Stimulated activated CD4-positive, alpha-beta T cell treated with anti-CD3 and anti-CD28 coated beads, Interleukin-2, amount 100 ng/mL, for 48 hours (primary cell): Measurements from ENCODE around the gene AP2B1.
"Not testable (repeated sequence)": the region's sequence is repeated elsewhere in the genome, so short reads cannot be mapped to it uniquely, and the experiment has no call there.

Experiments used
- DNase-seq, 2 donors: peaks; one replicate each; pipeline ENCODE4 v3.0.0-alpha.2; 2020

AP2B1 gene

GRCh38 chr17:35587074-35587961 lies at the start of gene AP2B1:
AP2B1 (plus strand) TSS chr17:35587322; CDS start chr17:35594031, 6,709 bp downstream.
- DNase-seq: peak; percentile 97 to 98

GRCh38 chr17:35537601-35538141 lies 49.5 kb upstream of the AP2B1 start, which contains the start of gene SLFN12L:
SLFN12L (minus strand) TSS chr17:35537678; CDS start chr17:35522364, 15,314 bp downstream.
- no peak for DNase-seq

DNA sequence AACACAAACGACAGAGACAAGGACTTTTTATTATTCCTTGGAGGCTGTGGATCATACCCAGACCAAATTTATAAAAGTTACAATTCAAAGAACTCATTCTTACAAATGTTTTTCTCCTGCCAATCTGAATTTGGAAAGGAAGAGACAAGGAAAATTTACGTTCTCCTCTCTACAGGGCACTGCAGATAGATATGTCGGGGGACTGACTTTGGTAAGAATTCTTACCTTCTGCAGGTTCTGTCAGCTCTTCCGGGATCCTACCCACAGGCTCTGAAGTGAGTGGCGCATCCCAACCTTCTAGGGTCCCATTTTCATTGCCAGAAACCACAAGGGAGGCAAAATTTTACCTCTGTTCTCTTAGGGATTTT lies 47.5 kb upstream of the AP2B1 start:
- no peak for DNase-seq

DNA sequence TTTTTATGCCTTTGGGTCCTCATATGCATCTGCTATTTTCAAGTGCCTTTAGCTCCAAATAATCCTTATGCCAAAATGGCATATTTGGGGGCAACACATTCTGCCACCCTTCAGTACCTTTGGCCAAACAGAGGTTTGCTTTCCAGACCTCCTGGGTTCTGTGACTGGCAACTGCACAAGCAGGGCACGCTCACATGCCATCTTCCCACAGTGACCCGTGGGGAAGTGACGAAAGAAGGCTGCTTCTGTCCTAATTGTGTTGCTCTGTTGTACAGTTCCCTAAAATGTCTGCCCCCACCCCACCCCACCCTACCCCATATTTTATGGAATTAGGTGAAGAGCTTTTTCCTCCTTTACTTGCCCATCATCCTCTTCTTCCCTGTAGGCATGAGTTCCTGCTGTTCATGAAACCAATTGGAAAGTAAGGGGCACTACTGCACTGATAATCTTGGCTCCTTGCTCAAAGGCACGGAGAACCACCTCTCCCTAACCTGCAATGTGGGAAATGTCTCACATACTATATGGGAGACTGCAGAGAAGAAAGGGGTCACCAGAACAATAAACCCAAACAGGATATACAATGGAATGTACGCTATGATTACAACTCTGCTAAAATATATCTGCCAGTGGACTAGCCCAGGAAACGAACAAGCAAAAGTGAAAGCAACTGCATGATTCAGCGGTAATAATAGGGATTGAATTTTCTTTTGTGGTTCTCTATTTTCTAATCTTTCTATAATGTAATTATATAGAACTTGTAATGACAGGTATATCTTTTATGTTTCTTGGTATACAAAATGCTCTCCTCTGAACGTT lies 46.3 kb upstream of the AP2B1 start:
- DNase-seq: peak; percentile 36 to 37

DNA sequence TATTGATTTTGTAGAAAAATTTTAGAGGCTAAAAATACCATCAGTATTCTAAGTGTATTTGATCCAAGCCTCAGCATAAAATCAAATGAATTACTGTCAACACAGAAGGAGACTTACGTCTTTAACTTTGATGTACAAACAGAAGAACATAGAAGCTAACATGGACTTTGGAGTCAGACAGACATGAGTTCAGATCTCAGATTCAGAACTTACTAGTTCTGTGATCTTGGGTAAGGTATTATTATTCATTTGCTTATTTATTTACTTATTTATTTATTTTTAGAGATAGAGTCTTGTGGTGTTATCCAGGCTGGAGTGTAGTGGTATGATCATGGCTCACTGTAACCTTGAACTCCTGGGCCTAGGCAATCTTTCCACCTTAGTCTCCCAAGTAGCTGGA lies 45.7 kb upstream of the AP2B1 start:
- no peak for DNase-seq

GRCh38 chr17:35542990-35543389 lies 44.1 kb upstream of the AP2B1 start:
- DNase-seq: no peak

- no peak for DNase-seq
Measured at GRCh38 chr17:35543856-35544255, 43.3 kb upstream of the AP2B1 start.

DNA sequence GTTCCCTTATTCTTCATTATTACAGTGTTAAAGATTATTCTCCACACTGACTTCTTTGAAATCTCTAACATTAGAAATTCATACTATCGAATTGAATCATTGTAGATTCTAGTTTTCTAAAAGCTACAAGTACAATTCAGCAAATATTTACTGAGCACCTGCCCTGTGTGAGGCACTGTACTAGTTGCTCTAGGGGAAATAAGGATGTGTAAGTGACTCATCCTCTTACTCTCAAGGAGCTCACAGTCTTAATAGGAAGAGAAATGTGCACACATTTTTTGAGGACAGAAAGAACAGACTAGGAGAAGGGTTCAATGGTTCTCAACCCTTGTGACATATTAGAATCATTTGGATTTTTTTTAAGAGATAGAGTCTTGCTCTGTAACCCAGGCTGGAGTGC lies 42.0 kb upstream of the AP2B1 start:
- DNase-seq: no peak

DNA sequence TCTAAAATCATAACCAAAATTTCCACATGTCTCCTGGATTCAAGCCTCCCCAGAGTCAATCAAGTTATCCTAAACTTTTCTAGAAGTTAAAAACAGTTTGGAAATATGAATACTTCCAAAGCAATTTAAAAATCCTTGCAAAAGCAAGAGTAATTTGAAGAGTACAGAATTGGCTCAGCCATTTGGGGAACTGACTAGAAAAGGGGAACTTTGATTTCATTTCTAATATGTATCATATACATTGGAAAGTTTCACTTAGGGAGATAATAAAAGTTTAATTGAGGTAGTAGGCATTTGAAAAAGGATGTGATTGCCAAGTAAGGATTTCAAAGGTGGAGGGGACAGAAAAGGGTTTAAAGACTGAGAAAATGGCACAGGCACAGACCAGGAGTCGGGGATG lies 40.6 kb upstream of the AP2B1 start:
- no peak for DNase-seq

- DNase-seq: no peak
Measured at GRCh38 chr17:35548208-35548810, 38.8 kb upstream of the AP2B1 start.

DNA sequence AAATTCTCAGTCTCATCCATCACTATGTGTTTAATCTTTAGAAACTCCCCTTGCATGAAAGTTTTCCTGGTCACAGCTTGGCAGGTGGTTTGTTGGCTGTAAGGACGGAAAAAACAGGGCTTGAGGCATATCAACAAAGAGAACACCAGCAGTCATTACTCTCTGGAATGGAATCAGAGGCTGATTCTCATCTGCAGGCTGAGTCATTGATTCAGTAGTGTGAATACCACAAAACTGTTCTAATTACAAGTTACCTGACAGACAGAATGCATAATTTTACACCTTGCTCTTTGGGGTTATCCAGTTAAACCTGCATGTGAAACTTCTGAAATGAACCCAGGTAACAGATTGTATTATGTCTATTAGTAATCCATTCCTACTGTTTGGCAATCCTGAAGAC lies 38.1 kb upstream of the AP2B1 start:
- DNase-seq: no peak

DNA sequence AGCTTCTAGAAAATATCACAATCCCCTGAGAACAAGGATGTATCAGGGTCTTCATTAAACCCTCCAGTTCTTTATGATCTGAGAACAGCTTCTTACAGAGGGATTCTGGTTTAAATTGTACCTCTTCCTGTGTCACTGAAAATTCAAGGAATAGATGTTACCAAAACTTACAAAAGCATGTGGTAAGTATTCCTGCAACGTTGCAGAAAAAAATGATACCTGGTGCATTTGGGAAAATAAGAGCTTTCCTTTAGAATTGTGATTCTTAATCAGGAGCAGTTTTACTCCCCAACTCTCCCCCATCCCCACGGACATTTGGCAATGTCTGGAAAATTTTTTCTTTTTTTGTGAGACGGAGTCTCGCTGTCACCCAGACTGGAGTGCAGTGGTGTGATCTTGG lies 33.8 kb upstream of the AP2B1 start:
- no peak for DNase-seq

- no peak for DNase-seq
Measured at GRCh38 chr17:35554668-35555067, 32.5 kb upstream of the AP2B1 start.

DNA sequence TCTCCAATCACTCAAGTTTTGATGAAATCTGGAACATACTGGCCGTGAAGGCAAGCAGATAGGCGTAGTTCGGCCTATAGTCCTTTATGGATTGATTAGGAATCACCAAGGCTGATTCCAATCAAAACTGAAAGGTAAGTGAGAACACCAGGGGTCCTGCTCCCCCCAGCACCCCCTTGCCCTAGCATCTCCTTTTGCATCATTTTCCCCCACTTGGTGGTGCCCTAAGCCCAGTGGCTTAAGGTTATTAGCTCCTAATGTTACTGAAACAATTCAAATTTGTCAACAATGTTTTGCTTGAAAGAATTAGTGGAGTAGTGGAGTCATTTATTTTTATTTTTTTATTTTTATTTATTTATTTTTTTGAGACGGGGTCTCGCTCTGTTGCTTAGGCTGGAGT lies 31.4 kb upstream of the AP2B1 start:
- DNase-seq: no peak

- DNase-seq: no peak
Measured at GRCh38 chr17:35557353-35557752, 29.8 kb upstream of the AP2B1 start.

DNA sequence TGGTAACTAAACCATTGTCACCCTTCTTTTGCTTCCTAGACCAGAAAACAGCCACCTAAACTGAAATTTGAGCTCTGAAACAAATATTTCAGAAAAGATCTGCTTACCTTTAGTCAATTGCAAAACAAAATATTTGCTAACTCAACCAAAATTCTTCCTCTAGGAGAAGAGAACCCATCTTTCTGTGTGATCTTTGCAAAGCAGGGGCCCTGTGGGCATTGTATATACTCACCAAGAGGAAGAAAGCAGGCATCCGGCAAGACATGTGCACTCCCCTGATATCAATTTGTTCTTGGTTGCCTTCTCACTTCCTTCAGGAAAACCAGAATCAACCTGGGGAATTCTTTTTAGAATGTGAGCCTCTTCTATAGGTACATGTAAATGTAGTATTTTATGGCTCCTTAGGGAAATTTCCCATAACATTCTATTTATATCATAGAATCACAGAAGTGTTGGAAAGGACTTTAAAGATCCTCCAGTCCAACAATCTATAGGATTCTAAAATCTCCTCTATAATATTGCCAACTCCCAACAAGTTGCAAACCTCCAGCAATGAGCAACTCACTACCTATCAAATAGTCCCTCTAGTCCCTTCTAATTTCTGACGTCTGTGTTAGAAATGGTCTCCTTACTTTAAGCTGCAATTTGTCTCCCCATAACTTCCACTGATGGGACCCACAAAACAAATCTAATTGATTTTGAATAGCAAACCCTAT lies 27.5 kb upstream of the AP2B1 start:
- no peak for DNase-seq

GRCh38 chr17:35560703-35561102 lies 26.4 kb upstream of the AP2B1 start, which contains the start of gene SLFN14:
SLFN14 (minus strand) TSS chr17:35560819; CDS start chr17:35558062, 2,757 bp downstream.
- no peak for DNase-seq

DNA sequence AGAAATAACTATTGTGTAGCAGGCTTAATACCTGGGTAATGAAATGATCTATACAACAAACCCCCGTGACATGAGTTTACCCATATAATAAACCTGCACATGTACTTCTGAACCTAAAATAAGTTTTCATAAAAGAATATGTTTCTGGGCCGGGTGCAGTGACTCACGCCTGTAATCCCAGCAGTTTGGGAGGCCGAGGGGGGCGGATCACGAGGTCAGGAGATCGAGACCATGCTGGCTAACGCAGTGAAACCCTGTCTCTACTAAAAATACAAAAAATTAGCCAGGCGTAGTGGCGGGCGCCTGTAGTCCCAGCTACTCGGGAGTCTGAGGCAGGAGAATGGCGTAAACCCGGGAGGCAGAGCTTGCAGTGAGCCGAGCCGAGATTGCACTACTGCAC lies 23.9 kb upstream of the AP2B1 start:
- DNase-seq: not testable (repeated sequence)

DNA sequence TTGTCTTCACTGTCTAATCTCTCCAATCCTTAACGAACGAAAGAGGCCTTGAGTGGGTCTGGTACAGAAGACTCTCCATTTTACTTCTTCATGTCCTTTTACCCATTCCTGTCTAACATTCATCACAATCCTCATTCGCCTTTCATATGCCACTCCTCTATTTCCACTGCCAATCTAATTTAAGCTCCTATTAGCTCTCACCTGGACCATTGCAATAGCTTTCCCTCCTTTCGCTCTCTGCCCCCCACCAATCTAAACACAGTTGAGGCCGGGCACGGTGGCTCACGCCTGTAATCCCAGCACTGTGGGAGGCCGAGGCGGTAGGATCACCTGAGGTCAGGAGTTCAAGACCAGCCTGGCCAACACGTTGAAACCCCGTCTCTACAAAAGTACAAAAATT lies 20.2 kb upstream of the AP2B1 start:
- DNase-seq: no peak

DNA sequence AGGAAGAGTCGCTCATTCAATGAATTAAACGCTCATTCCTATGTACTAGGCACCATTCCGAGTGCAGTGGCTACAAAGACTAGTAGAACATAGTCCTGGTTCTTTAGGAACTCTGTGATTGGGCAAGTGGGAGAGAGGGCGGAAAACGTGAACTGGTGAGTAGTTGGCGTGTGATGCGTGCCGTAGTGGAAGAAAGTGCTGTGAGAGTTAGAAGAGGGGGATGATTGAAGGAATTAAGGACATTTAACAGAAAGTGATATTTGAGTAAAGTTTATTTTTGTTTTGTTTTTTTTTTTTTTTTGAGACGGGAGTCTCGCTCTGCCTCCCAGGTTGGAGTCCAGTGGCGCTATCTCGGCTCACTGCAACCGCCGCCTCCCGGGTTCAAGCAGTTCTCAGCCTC lies 18.6 kb upstream of the AP2B1 start:
- DNase-seq: peak; percentile 23 to 30

DNA sequence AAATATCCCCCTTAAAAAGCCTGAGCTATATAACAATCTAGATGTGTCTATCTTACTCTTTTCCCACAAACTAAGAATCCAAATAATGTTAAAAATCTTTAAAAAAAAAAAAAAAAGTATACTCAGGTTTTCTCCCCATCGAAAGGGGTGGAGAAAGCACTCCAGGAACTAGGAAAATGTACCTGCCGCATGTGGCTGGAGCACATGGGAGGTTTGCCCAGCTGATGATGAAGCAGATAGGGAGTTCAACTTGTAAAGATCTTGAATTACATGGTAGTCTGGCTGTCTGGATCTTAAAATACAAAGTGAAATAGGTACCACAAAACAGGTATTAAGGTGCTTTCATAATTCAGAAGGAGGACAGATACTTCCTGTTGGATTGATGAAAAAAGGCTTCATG lies 17.7 kb upstream of the AP2B1 start:
- DNase-seq: no peak

GRCh38 chr17:35575759-35576158 lies 11.4 kb upstream of the AP2B1 start:
- DNase-seq: no peak

DNA sequence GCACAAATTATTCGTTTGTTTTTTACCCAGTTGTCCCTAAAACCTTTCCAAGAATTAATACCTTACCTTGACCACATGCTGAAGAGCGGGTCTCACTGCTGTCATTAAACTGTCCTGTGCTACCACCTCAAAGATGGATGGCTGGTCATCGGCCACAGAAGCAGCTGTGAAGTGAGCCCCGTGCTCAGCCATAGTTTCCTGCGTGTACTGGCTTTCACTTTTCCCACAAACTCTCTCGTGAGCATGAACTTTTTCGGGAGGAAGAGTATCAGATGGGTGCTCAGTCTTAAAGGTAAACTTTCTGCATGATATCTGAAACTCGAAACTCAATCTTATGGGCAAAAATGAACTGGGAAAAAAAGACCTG lies 9.3 kb upstream of the AP2B1 start:
- DNase-seq: no peak
